NCI-H187 treated with DMSO at 0.1 percent for 48 hours (cell line): ENCODE data around the gene PRKN.

ENCODE experiments used
- DNase-seq: peaks from one replicate; lab custom pipeline; 2025; lab: John Stamatoyannopoulos, UW

The PRKN gene

GRCh38 chr6:161493576-161494118 lies 1233.9 kb downstream of the PRKN start:
- no peak for DNase-seq

- DNase-seq = no peak
Measured at GRCh38 chr6:161489626-161490306, 1237.8 kb downstream of the PRKN start.

GRCh38 chr6:161487694-161488093 lies 1239.9 kb downstream of the PRKN start:
- no peak for DNase-seq

GRCh38 chr6:161487217-161487531 lies 1240.4 kb downstream of the PRKN start:
- no peak for DNase-seq

- no peak for DNase-seq
Measured at GRCh38 chr6:161486361-161487216, 1241.0 kb downstream of the PRKN start.

- DNase-seq = no peak
Measured at GRCh38 chr6:161482517-161482858, 1245.1 kb downstream of the PRKN start.

- no peak for DNase-seq
Measured at GRCh38 chr6:161481786-161482516, 1245.6 kb downstream of the PRKN start.

- no peak for DNase-seq
Measured at GRCh38 chr6:161480421-161481155, 1247.0 kb downstream of the PRKN start.

GRCh38 chr6:161479376-161479775 lies 1248.2 kb downstream of the PRKN start:
- DNase-seq = no peak

GRCh38 chr6:161477876-161478425 lies 1249.6 kb downstream of the PRKN start:
- no peak for DNase-seq

- DNase-seq = no peak
Measured at GRCh38 chr6:161476711-161477110, 1250.9 kb downstream of the PRKN start.

GRCh38 chr6:161465403-161465802 lies 1262.2 kb downstream of the PRKN start:
- no peak for DNase-seq

- no peak for DNase-seq
Measured at GRCh38 chr6:161463071-161463470, 1264.5 kb downstream of the PRKN start.

- no peak for DNase-seq
Measured at GRCh38 chr6:161462148-161462547, 1265.4 kb downstream of the PRKN start.

- no peak for DNase-seq
Measured at GRCh38 chr6:161459008-161459615, 1268.5 kb downstream of the PRKN start.

GRCh38 chr6:161458201-161458951 lies 1269.2 kb downstream of the PRKN start:
- no peak for DNase-seq

- DNase-seq = no peak
Measured at GRCh38 chr6:161455848-161456247, 1271.7 kb downstream of the PRKN start.

- DNase-seq = no peak
Measured at GRCh38 chr6:161453558-161453957, 1274.0 kb downstream of the PRKN start.

- DNase-seq = no peak
Measured at GRCh38 chr6:161452241-161452640, 1275.3 kb downstream of the PRKN start.

GRCh38 chr6:161449521-161449920 lies 1278.0 kb downstream of the PRKN start:
- DNase-seq = no peak

- DNase-seq = no peak
Measured at GRCh38 chr6:161446949-161447348, 1280.6 kb downstream of the PRKN start.
